Testis (tissue), 3 donors: ENCODE results near the gene UROS. TPM values are rescaled to one million over a fixed set of nuclear protein-coding genes. Genes with fewer than 3 reads are reported as not detected.

Source experiments
- DNase-seq: peaks from one replicate; pipeline ENCODE4 v3.0.0-alpha.2; 2019
- H3K27ac ChIP-seq, 2 donors: fragments of 200-600 bp; sonication (generic); one replicate each; pipeline ENCODE4 v1.5.1; 2019
- H3K27me3 ChIP-seq: fragments of 200-600 bp; sonication (generic); one replicate; pipeline ENCODE4 v1.5.1; 2019
- H3K36me3 ChIP-seq: fragments of 200-600 bp; sonication (generic); one replicate; pipeline ENCODE4 v1.5.1; 2017; ENCODE audit warnings: low read depth; ENCODE audit errors: missing control alignments
- H3K4me1 ChIP-seq: fragments of 200-600 bp; sonication (generic); one replicate; pipeline ENCODE4 v1.5.1; 2019
- H3K4me3 ChIP-seq, 2 donors: fragments of 200-600 bp; sonication (generic); one replicate each; pipeline ENCODE4 v1.5.1; 2017 to 2019
- H3K9me3 ChIP-seq: fragments of 200-600 bp; sonication (generic); one replicate; pipeline ENCODE4 v1.5.1; 2017
- CTCF ChIP-seq, 3 experiments: fragments of 450-650 bp in 2 of 3; fragments of 200-600 bp in 1 of 3; sonication (generic) in 1 of 3; IDR thresholded peaks; one replicate each; pipeline ENCODE4 v1.5.1; 2016 to 2019; ENCODE audit warnings: antibody characterized with exemption in 3 of 3, mild to moderate bottlenecking in 2 of 3, moderate library complexity in 1 of 3
- POLR2A ChIP-seq: fragments of 450-650 bp; IDR thresholded peaks from one replicate; pipeline ENCODE4 v1.6.1; 2017; ENCODE audit warnings: antibody characterized with exemption, mild to moderate bottlenecking, moderate library complexity
- WGBS, 2 donors: methylation state at CpG; one replicate each; pipeline ENCODE4 v1.1.5; 2018; 5-methylcytosine and 5-hydroxymethylcytosine counted together
- intact Hi-C: fragments of 100-400 bp; cut with DNase I; formaldehyde crosslinking; loops from one replicate; pipeline ENCODE4 v1.15.1; 2023; ENCODE audit warnings: low total_unique reads
- polyA plus RNA-seq: library from polyadenylated mRNA; stranded (reverse); fragments of 350-450 nt; fragmentation: Illumina TruSeq; extraction: RNeasy Lipid Tissue Mini Kit (QIAGEN cat#74804); gene quantifications from one replicate; pipeline ENCODE4 v1.2.3, GENCODE V29; 2014; ENCODE audit warnings: low read depth, low replicate concordance; ENCODE audit not compliant: insufficient read depth
- total RNA-seq, 2 donors: library from RNA; depleted of rRNA; stranded (reverse); fragments of >200 nt; gene quantifications; one replicate each; pipeline ENCODE4 v1.2.3, GENCODE V29; 2016

Gene UROS
- total and polyA plus RNA-seq, 3 donors from 2014 or later: 62.5 to 70.3 (median 69.2) TPM

GRCh38 chr10:125766511-125766910 lies 56.5 kb downstream of the UROS start:
- no peak for DNase-seq
- TF ChIP-seq CTCF (IDR thresholded peaks at IDR 0.05): no peak
- no peak for TF ChIP-seq POLR2A
- no peak overlapping the region for H3K4me3 ChIP-seq
- H3K36me3 ChIP-seq: no peaks in the 10 kb centered on the region
- no peaks in the 10 kb centered on the region for H3K27me3 ChIP-seq
- no peaks in the 10 kb centered on the region for H3K9me3 ChIP-seq
- intact Hi-C loops: no loop called here
- H3K4me1 ChIP-seq: no peaks in the 10 kb centered on the region
- 80 to 81% methylated on average over 4 of the region's 4 CpGs for WGBS, 2 donors
- no peak overlapping the region for H3K27ac ChIP-seq

- no peak for DNase-seq
- TF ChIP-seq CTCF (IDR thresholded peaks at IDR 0.05): no peak
- TF ChIP-seq POLR2A: no peak
- no peaks in the 10 kb centered on the region for H3K27me3 ChIP-seq
- H3K9me3 ChIP-seq: no peaks in the 10 kb centered on the region
- H3K4me1 ChIP-seq: no peaks in the 10 kb centered on the region
- 95 to 100% methylated on average over 2 of the region's 2 CpGs for WGBS, 2 donors
- no peak overlapping the region for H3K4me3 ChIP-seq
- H3K36me3 ChIP-seq: no peaks in the 10 kb centered on the region
- intact Hi-C loops: no loop called here
- no peak overlapping the region for H3K27ac ChIP-seq
These were observed 57.2 kb downstream of the UROS start for GRCh38 chr10:125765835-125766234.

- intact Hi-C loops: no loop called here
- Histone ChIP-seq H3K4me1 (no peaks in the 10 kb centered on the region), H3K27me3 (no peaks in the 10 kb centered on the region), H3K36me3 (no peaks in the 10 kb centered on the region), H3K27ac (no peak overlapping the region), H3K4me3 (no peak overlapping the region), H3K9me3 (no peaks in the 10 kb centered on the region)
- TF ChIP-seq CTCF (IDR thresholded peaks at IDR 0.05): no peak
- TF ChIP-seq POLR2A: no peak
- DNase-seq: no peak
- 90 to 93% methylated on average over 24 of the region's 24 CpGs for WGBS, 2 donors
These were observed 60.1 kb downstream of the UROS start for GRCh38 chr10:125762692-125763648.

- 39 to 52% methylated on average over 1 of the region's 1 CpG for WGBS, 2 donors
- TF ChIP-seq CTCF (IDR thresholded peaks at IDR 0.05) (no peak), POLR2A (no peak)
These were observed 61.1 kb downstream of the UROS start for GRCh38 chr10:125761961-125762360.

More at GRCh38 chr10:125761961-125762360, 61.1 kb downstream of the UROS start:
- H3K4me1 ChIP-seq: no peaks in the 10 kb centered on the region
- no peaks in the 10 kb centered on the region for H3K27me3 ChIP-seq
- no peak overlapping the region for H3K27ac ChIP-seq
- H3K4me3 ChIP-seq: no peak overlapping the region
- H3K9me3 ChIP-seq: no peaks in the 10 kb centered on the region
- DNase-seq: no peak
- no peaks in the 10 kb centered on the region for H3K36me3 ChIP-seq
- intact Hi-C loops: no loop called here
